B cell (primary cell): Measurements from ENCODE around the gene NOXO1. TPM values are rescaled to one million over a fixed set of nuclear protein-coding genes. Genes with fewer than 3 reads are reported as not detected.

ENCODE experiments used
- ATAC-seq: fragments of 200-7000 bp; cut with Tn5 transposase; one replicate; pipeline ENCODE4 v1.10.0; 2021; ENCODE audit warnings: low read depth, mild to moderate bottlenecking, moderate number of reproducible peaks, moderate library complexity
- CTCF ChIA-PET: fragments of 350-600 bp; sonication (Branson Sonifier 250); formaldehyde crosslinking; loops from one replicate; lab custom pipeline; 2021; ENCODE audit warnings: antibody characterized with exemption, inconsistent platforms; lab: Charles Lee
- POLR2A ChIA-PET: fragments of 350-600 bp; sonication (Branson Sonifier 250); formaldehyde crosslinking; loops from one replicate; lab custom pipeline; 2021; ENCODE audit warnings: antibody characterized with exemption; lab: Charles Lee
- DNase-seq: peaks from one replicate; pipeline ENCODE4 v3.0.0; 2013
- H2AFZ ChIP-seq: 2 replicates; pipeline ENCODE4 v1.6.1; 2012; ENCODE audit warnings: mild to moderate bottlenecking, low read depth, low read length; ENCODE audit not compliant: insufficient read depth, poor library complexity, severe bottlenecking
- H3K27ac ChIP-seq, 2 donors: 1 replicate in 1 of 2; 2 replicates in 1 of 2; pipeline ENCODE4 v1.5.1; 2012 to 2013; ENCODE audit warnings: low read length in 2 of 2, mild to moderate bottlenecking in 2 of 2, moderate library complexity in 1 of 2
- H3K27me3 ChIP-seq, 4 experiments: fragments of 200-600 bp in 1 of 4; sonication (generic) in 1 of 4; replicated peaks in 1 of 4; 1 replicate in 2 of 4; 2 replicates in 2 of 4; pipeline versions ENCODE4 v1.6.1 to v1.7.0; 2013 to 2016; ENCODE audit warnings: low read length in 3 of 4, mild to moderate bottlenecking in 2 of 4, mixed read lengths in 1 of 4, moderate library complexity in 1 of 4; ENCODE audit not compliant: insufficient read depth in 4 of 4, control insufficient read depth in 3 of 4; ENCODE audit errors: control extremely low read depth in 1 of 4
- H3K36me3 ChIP-seq, 2 experiments: replicated peaks in 1 of 2; 1 replicate in 1 of 2; 2 replicates in 1 of 2; pipeline versions ENCODE4 v1.6.1 to v1.7.1; 2013; ENCODE audit warnings: low read length in 1 of 2; ENCODE audit not compliant: insufficient read depth in 2 of 2, control insufficient read depth in 1 of 2; ENCODE audit errors: control extremely low read depth in 1 of 2, extremely low read depth in 1 of 2
- H3K4me1 ChIP-seq, 2 donors: fragments of 200-600 bp in 1 of 2; sonication (generic) in 1 of 2; 1 replicate in 1 of 2; 2 replicates in 1 of 2; pipeline versions ENCODE4 v1.5.1 to v1.6.1; 2013 to 2017; ENCODE audit warnings: low read length in 2 of 2; ENCODE audit not compliant: control insufficient read depth in 2 of 2, insufficient read depth in 2 of 2
- H3K4me2 ChIP-seq: replicated peaks from 2 replicates; pipeline ENCODE3; 2012; ENCODE audit warnings: mild to moderate bottlenecking, low read depth, low read length; ENCODE audit not compliant: poor library complexity, severe bottlenecking
- H3K4me3 ChIP-seq, 5 experiments: fragments of 200-600 bp in 1 of 5; sonication (generic) in 1 of 5; 1 replicate in 3 of 5; 2 replicates in 2 of 5; pipeline versions ENCODE4 v1.5.1 to v1.7.0; 2011 to 2016; ENCODE audit warnings: low read length in 4 of 5, mild to moderate bottlenecking in 4 of 5, low read depth in 2 of 5, control low read depth in 1 of 5, moderate library complexity in 1 of 5; ENCODE audit not compliant: insufficient read depth in 1 of 5; ENCODE audit errors: control extremely low read depth in 1 of 5, extremely low read depth in 1 of 5
- H3K79me2 ChIP-seq: fragments of 200-600 bp; sonication (generic); one replicate; pipeline ENCODE4 v1.6.0; 2016; ENCODE audit warnings: low read length; ENCODE audit not compliant: control insufficient read depth, insufficient read depth
- H3K9ac ChIP-seq: fragments of 200-600 bp; sonication (generic); 2 replicates; pipeline ENCODE4 v1.6.1; 2017; ENCODE audit warnings: mild to moderate bottlenecking, low read length, moderate library complexity
- H3K9me3 ChIP-seq, 3 donors: one replicate each; pipeline versions ENCODE4 v1.6.1 to v1.7.1; 2013; ENCODE audit warnings: low read length in 2 of 3; ENCODE audit not compliant: control insufficient read depth in 2 of 3, insufficient read depth in 1 of 3; ENCODE audit errors: control extremely low read depth in 1 of 3
- H4K20me1 ChIP-seq: 2 replicates; pipeline ENCODE4 v1.6.0; 2012; ENCODE audit warnings: mild to moderate bottlenecking, low read length; ENCODE audit not compliant: insufficient read depth, control insufficient read depth, poor library complexity, severe bottlenecking
- H3K27ac Mint-ChIP-seq: one replicate; pipeline ENCODE4 v1.8.0; 2021; ENCODE audit warnings: mixed read lengths
- H3K27me3 Mint-ChIP-seq: one replicate; pipeline ENCODE4 v1.8.0; 2021; ENCODE audit warnings: mixed read lengths
- H3K4me1 Mint-ChIP-seq: one replicate; pipeline ENCODE4 v1.8.0; 2021; ENCODE audit warnings: mixed read lengths
- H3K4me3 Mint-ChIP-seq: one replicate; pipeline ENCODE4 v1.8.0; 2021; ENCODE audit warnings: mixed read lengths
- H3K9me3 Mint-ChIP-seq: one replicate; pipeline ENCODE4 v1.8.0; 2022; ENCODE audit warnings: mixed read lengths; ENCODE audit not compliant: insufficient read depth
- EZH2 ChIP-seq: IDR thresholded peaks from 2 replicates; pipeline ENCODE4 v1.6.1; 2012; ENCODE audit warnings: borderline replicate concordance, low read depth, mild to moderate bottlenecking, moderate library complexity, low read length; ENCODE audit not compliant: insufficient read depth, poor library complexity, severe bottlenecking
- WGBS: methylation state at CpG from one replicate; pipeline ENCODE4 v1.1.5; 2013; ENCODE audit warnings: missing lambda C conversion rate; ENCODE audit not compliant: insufficient coverage; 5-methylcytosine and 5-hydroxymethylcytosine counted together
- intact Hi-C: fragments of 100-400 bp; cut with micrococcal nuclease; formaldehyde crosslinking; loops from one replicate; pipeline ENCODE4 v1.10.0; 2022
- polyA plus RNA-seq: library from polyadenylated mRNA; depleted of rRNA; stranded (reverse); fragments of >200 nt; gene quantifications from 2 replicates; pipeline ENCODE4 v1.2.3, GENCODE V29; 2012
- total RNA-seq, 2 donors: library from RNA; stranded (reverse); fragments of 120-200 nt in 1 of 2; gene quantifications; 1 replicate in 1 of 2; 2 replicates in 1 of 2; pipeline versions ENCODE4 v1.2.3 to v1.2.4, GENCODE V29; 2013 to 2022
- TF ChIP-seq, protein P1 (sequence below): fragments of 200-600 bp; IDR thresholded peaks from one replicate; pipeline ENCODE4 v1.8.0; 2022; ENCODE audit warnings: antibody characterized with exemption, mild to moderate bottlenecking

Gene NOXO1
- total and polyA plus RNA-seq, 2 donors (not counting 1 experiment from before 2014, with no cell fraction given) = 0.30 to 0.74 TPM

DNA sequence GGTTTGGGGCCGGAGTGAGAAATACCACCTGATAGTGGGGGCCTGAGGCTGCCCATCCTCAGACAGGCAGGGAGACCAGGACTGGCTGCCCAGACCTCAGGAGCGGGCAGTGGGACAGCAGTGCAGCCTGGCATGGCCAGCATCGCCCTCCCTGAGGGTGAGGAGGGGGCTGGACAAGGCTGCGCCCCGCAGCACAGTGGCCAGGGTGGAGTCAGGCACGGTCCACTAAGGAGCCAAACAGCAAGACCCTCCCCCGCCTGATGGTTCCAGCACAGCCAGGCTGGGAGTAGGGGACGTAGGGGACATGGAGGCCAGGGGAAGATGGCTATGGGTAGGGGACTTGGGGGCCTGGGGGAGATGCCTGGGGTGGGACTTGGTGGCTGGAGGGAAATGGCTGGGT lies 25.0 kb upstream of the NOXO1 start:
- H3K27me3 ChIP-seq = no peaks in the 10 kb centered on the region
- ChIA-PET POLR2A (no interaction called here), CTCF (interaction anchor here (4.9 kb wide), 1 partner anchor 135 kb away, joined by 46 read pairs; no protein-coding TSS in a partner anchor)
- H3K4me1 Mint-ChIP-seq = peaks cover 47% of the 10 kb centered on the region
- no peak for TF ChIP-seq EZH2
- DNase-seq (no peak), ATAC-seq (no peak)
- peaks cover 76% of the 10 kb centered on the region for H3K79me2 ChIP-seq
- peak overlapping the region; percentile 44 for H3K4me3 Mint-ChIP-seq
- peaks cover 0 to 29% of the 10 kb centered on the region in 2 experiments for H3K36me3 ChIP-seq
- no peak overlapping the region for H3K9ac ChIP-seq
- no peak overlapping the region for H2AFZ ChIP-seq
- H4K20me1 ChIP-seq = peaks cover 76% of the 10 kb centered on the region
- H3K4me1 ChIP-seq = peaks cover 42 to 56% of the 10 kb centered on the region in 2 donors
- intact Hi-C loops = no loop called here
- H3K9me3 ChIP-seq = no peaks in the 10 kb centered on the region
- no peak overlapping the region for H3K27ac ChIP-seq
- no peaks in the 10 kb centered on the region for H3K27me3 Mint-ChIP-seq
- peak overlapping the region; percentile 10 for H3K27ac Mint-ChIP-seq
- 96% methylated on average over 8 of the region's 8 CpGs for WGBS
- H3K4me2 ChIP-seq = no peak overlapping the region
- H3K9me3 Mint-ChIP-seq = no peaks in the 10 kb centered on the region
- no peak overlapping the region for H3K4me3 ChIP-seq

DNA sequence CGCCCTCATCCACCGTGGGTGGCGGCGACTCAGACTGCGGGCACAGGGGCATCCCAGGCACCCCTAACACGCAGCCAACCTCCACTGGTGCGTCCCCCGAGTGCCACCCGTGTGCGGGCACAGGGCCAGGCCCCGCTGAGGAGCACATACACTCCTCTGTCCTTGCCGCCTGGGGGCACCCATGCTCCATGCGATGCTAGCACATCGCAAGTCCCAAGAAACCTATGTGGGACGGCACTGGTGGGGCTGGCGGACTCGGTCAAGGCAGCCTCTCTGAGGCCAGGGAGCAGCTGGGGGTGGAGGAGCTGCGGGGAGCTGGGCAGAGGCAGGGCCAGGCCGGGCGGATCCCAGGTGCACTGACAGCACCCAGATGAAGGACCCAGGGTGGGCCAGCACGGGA lies 24.4 kb upstream of the NOXO1 start:
- Histone ChIP-seq H3K4me1 (peaks cover 42 to 54% of the 10 kb centered on the region in 2 donors), H3K27me3 (no peaks in the 10 kb centered on the region), H3K27ac (no peak overlapping the region), H3K36me3 (peaks cover 0 to 36% of the 10 kb centered on the region in 2 experiments), H3K79me2 (peaks cover 78% of the 10 kb centered on the region), H3K9ac (no peak overlapping the region), H3K4me3 (no peak overlapping the region), H2AFZ (no peak overlapping the region), H3K9me3 (no peaks in the 10 kb centered on the region), H4K20me1 (peaks cover 81% of the 10 kb centered on the region), H3K4me2 (peak overlapping the region; percentile 36)
- no peak overlapping the region for H3K27ac Mint-ChIP-seq
- POLR2A ChIA-PET = no interaction called here
- TF ChIP-seq EZH2 = no peak
- TF ChIP-seq, protein P1, sequence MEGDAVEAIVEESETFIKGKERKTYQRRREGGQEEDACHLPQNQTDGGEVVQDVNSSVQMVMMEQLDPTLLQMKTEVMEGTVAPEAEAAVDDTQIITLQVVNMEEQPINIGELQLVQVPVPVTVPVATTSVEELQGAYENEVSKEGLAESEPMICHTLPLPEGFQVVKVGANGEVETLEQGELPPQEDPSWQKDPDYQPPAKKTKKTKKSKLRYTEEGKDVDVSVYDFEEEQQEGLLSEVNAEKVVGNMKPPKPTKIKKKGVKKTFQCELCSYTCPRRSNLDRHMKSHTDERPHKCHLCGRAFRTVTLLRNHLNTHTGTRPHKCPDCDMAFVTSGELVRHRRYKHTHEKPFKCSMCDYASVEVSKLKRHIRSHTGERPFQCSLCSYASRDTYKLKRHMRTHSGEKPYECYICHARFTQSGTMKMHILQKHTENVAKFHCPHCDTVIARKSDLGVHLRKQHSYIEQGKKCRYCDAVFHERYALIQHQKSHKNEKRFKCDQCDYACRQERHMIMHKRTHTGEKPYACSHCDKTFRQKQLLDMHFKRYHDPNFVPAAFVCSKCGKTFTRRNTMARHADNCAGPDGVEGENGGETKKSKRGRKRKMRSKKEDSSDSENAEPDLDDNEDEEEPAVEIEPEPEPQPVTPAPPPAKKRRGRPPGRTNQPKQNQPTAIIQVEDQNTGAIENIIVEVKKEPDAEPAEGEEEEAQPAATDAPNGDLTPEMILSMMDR = no peak
- H3K4me1 Mint-ChIP-seq = peaks cover 47% of the 10 kb centered on the region
- no peaks in the 10 kb centered on the region for H3K9me3 Mint-ChIP-seq
- peak overlapping the region; percentile 44 for H3K4me3 Mint-ChIP-seq
- no peaks in the 10 kb centered on the region for H3K27me3 Mint-ChIP-seq
- DNase-seq = no peak
- 53% methylated on average over 21 of the region's 21 CpGs for WGBS
- ATAC-seq = no peak
- CTCF ChIA-PET = interaction anchor here (2.5 to 4.9 kb wide), 3 partner anchors 12 to 147 kb away, joined by 8 to 46 read pairs (median 32); no protein-coding TSS in a partner anchor
- intact Hi-C loops = no loop called here
